ENCODE results near the gene SCN1A. TPM values are rescaled to one million over a fixed set of nuclear protein-coding genes. Genes with fewer than 3 reads are reported as not detected.
A peak's percentile ranks its signal among the peaks of the same experiment; 100 is the strongest.

The SCN1A gene
- total and polyA plus RNA-seq, 2 of the 13 experiments (the other 11 are each of a cell fraction or from before 2014, with no cell fraction given) = 19.9 to 39.4 TPM

- peak; percentile 58 for TF ChIP-seq ZNF331 (CRISPR knock-in tag; IDR thresholded peaks at IDR 0.05)
- TF ChIP-seq DRAP1 (CRISPR knock-in tag; IDR thresholded peaks at IDR 0.05) = peak; percentile 30; the same call in 1 of the 2 replicates
- TF ChIP-seq AFF4 (CRISPR knock-in tag; IDR thresholded peaks at IDR 0.05) = no peak
- TF ChIP-seq ZNF597 (CRISPR knock-in tag; IDR thresholded peaks at IDR 0.05) = no peak
- TF ChIP-seq BORCS8-MEF2B (CRISPR knock-in tag; IDR thresholded peaks at IDR 0.05) = no peak
- no peak for TF ChIP-seq ZNF44 (CRISPR knock-in tag; IDR thresholded peaks at IDR 0.05)
- TF ChIP-seq FOXJ3 (CRISPR knock-in tag; IDR thresholded peaks at IDR 0.05; ENCODE audit: borderline replicate concordance) = 0 out of 2 replicates have a peak, but pooled peaks have one; percentile 20
- TF ChIP-seq ZFX (CRISPR knock-in tag; IDR thresholded peaks at IDR 0.05; ENCODE audit: low read depth) = peak; percentile 39; the same call in 1 of the 2 replicates
- no peak for TF ChIP-seq NRL (CRISPR knock-in tag; IDR thresholded peaks at IDR 0.05; ENCODE audit: borderline replicate concordance)
- TF ChIP-seq ZNF567 (CRISPR knock-in tag; IDR thresholded peaks at IDR 0.05; ENCODE audit: borderline replicate concordance) = no peak
- TF ChIP-seq ZNF816 (CRISPR knock-in tag; IDR thresholded peaks at IDR 0.05; ENCODE audit: borderline replicate concordance) = no peak
- TF ChIP-seq SUZ12 (IDR thresholded peaks at IDR 0.05; ENCODE audit: low read depth, low read length) = no peak
- peak; percentile 19; the same call in 1 of the 2 replicates for TF ChIP-seq ELF1 (CRISPR knock-in tag; IDR thresholded peaks at IDR 0.05)
- no peak for TF ChIP-seq RAD21 (CRISPR knock-in tag; IDR thresholded peaks at IDR 0.05)
- peak; percentile 68; the same call in 1 of the 2 replicates for TF ChIP-seq ARID3A (IDR thresholded peaks at IDR 0.05; ENCODE audit: low read depth, low read length)
- peak; percentile 47; the same call in 1 of the 2 replicates for TF ChIP-seq NCOR1 (IDR thresholded peaks at IDR 0.05; ENCODE audit: borderline replicate concordance, low read length)
- TF ChIP-seq MED13 (CRISPR knock-in tag; IDR thresholded peaks at IDR 0.05) = peak; percentile 75; the same call in 1 of the 2 replicates
- peak; percentile 83 for TF ChIP-seq ARID5B (CRISPR knock-in tag; IDR thresholded peaks at IDR 0.05)
- peak; percentile 36; the same call in 1 of the 2 replicates for TF ChIP-seq CEBPG (CRISPR knock-in tag; IDR thresholded peaks at IDR 0.05)
- peak; percentile 46 for TF ChIP-seq CREB1 (IDR thresholded peaks at IDR 0.05)
- peak; percentile 50; the same call in 1 of the 2 replicates for TF ChIP-seq CREB1 (CRISPR knock-in tag; IDR thresholded peaks at IDR 0.05)
These were observed 8.0 kb upstream of the SCN1A start (continued) for GRCh38 chr2:166135849-166136258.
